ENCODE measurements around the gene KISS1. TPM values are rescaled to one million over a fixed set of nuclear protein-coding genes. Genes with fewer than 3 reads are reported as not detected.

KISS1 gene
- total RNA-seq, 1 experiment from 2014 or later, result not detected

- H3K9me3 ChIP-seq (ENCODE audit: control insufficient read depth, insufficient read depth, low read depth, low read length), result no peaks in the 10 kb centered on the region
- in situ Hi-C loops (cut with HindIII; ENCODE audit: low pct_unique_long_range_greater_than_20kb, low sequenced_read_pairs) (no loop called here), intact Hi-C loops (cut with micrococcal nuclease; ENCODE audit: unreplicated experiment) (no loop called here)
- CTCF ChIA-PET, result no interaction called here
- POLR2A ChIA-PET, result no interaction called here
- TF ChIP-seq REST (IDR thresholded peaks at IDR 0.05; ENCODE audit: insufficient read depth in 1 of 2, low read depth in 2 of 2, low read length in 1 of 2) (no peak), POLR2AphosphoS5 (IDR thresholded peaks at IDR 0.05; ENCODE audit: low read depth, low read length) (no peak), CTCF (IDR thresholded peaks at IDR 0.05) (no peak), TCF7L2 (IDR thresholded peaks at IDR 0.05; ENCODE audit: low read depth, low read length) (no peak), SIN3A (IDR thresholded peaks at IDR 0.05; ENCODE audit: borderline replicate concordance, insufficient read depth, low read depth, low read length) (no peak)
- H3K27me3 ChIP-seq (ENCODE audit: control insufficient read depth, insufficient read depth, low read length), result 0 out of 2 replicates have a peak, but pooled peaks cover 2% of the 10 kb centered on the region
- no peak overlapping the region for H3K4me3 ChIP-seq (ENCODE audit: low read depth in 2 of 2, low read length in 2 of 2)
- H3K27ac ChIP-seq (ENCODE audit: low read length), result no peak overlapping the region
- DNase-seq (ENCODE audit: low read depth, low spot score), result no peak
- no peaks in the 10 kb centered on the region for H3K4me1 ChIP-seq (ENCODE audit: control insufficient read depth, insufficient read depth, low read length)
- no TSS peak for BruUV-seq (replicated peaks)
- no peaks in the 10 kb centered on the region for H3K36me3 ChIP-seq (ENCODE audit: control insufficient read depth, insufficient read depth, low read length)
- no peak for ATAC-seq
Measured at GRCh38 chr1:204197068-204197467, 777 bp upstream of the KISS1 start.

- no peak for ATAC-seq
- Histone ChIP-seq H3K27me3 (ENCODE audit: control insufficient read depth, insufficient read depth, low read length) (peaks cover 3% of the 10 kb centered on the region), H3K4me3 (ENCODE audit: low read depth in 2 of 2, low read length in 2 of 2) (no peak overlapping the region), H3K36me3 (ENCODE audit: control insufficient read depth, insufficient read depth, low read length) (no peaks in the 10 kb centered on the region), H3K4me1 (ENCODE audit: control insufficient read depth, insufficient read depth, low read length) (no peaks in the 10 kb centered on the region), H3K9me3 (ENCODE audit: control insufficient read depth, insufficient read depth, low read depth, low read length) (no peaks in the 10 kb centered on the region), H3K27ac (ENCODE audit: low read length) (no peak overlapping the region)
- TF ChIP-seq REST (IDR thresholded peaks at IDR 0.05; ENCODE audit: insufficient read depth in 1 of 2, low read depth in 2 of 2, low read length in 1 of 2), result no peak
- no peak for TF ChIP-seq TCF7L2 (IDR thresholded peaks at IDR 0.05; ENCODE audit: low read depth, low read length)
- no peak for TF ChIP-seq CTCF (IDR thresholded peaks at IDR 0.05)
- TF ChIP-seq SIN3A (IDR thresholded peaks at IDR 0.05; ENCODE audit: borderline replicate concordance, insufficient read depth, low read depth, low read length), result no peak
- TF ChIP-seq POLR2AphosphoS5 (IDR thresholded peaks at IDR 0.05; ENCODE audit: low read depth, low read length), result no peak
- BruUV-seq (replicated peaks), result no TSS peak
- in situ Hi-C loops (cut with HindIII; ENCODE audit: low pct_unique_long_range_greater_than_20kb, low sequenced_read_pairs) (no loop called here), intact Hi-C loops (cut with micrococcal nuclease; ENCODE audit: unreplicated experiment) (no loop called here)
- ChIA-PET CTCF (no interaction called here), POLR2A (interaction anchor here (0.6 kb wide), 1 partner anchor 470 kb away, joined by 4 read pairs; no protein-coding TSS in a partner anchor)
- no peak for DNase-seq (ENCODE audit: low read depth, low spot score)
Measured at GRCh38 chr1:204194771-204195170, 1.5 kb downstream of the KISS1 start.

Measured in Panc1 (cell line).